22Rv1 (cell line): Measurements from ENCODE around the gene RANBP3L.

Experiments
- H3K27ac ChIP-seq: fragments of 450-650 bp; 2 replicates; pipeline ENCODE4 v1.5.1; 2017
- ZFX ChIP-seq: fragments of 450-650 bp; IDR thresholded peaks from 2 replicates; pipeline ENCODE4 v1.6.1; 2017; ENCODE audit warnings: antibody characterized with exemption, borderline replicate concordance
- TF ChIP-seq, protein P1 (sequence below): fragments of 450-650 bp; IDR thresholded peaks from 2 replicates; pipeline ENCODE4 v1.5.1; 2017; ENCODE audit warnings: mild to moderate bottlenecking

RANBP3L gene

DNA sequence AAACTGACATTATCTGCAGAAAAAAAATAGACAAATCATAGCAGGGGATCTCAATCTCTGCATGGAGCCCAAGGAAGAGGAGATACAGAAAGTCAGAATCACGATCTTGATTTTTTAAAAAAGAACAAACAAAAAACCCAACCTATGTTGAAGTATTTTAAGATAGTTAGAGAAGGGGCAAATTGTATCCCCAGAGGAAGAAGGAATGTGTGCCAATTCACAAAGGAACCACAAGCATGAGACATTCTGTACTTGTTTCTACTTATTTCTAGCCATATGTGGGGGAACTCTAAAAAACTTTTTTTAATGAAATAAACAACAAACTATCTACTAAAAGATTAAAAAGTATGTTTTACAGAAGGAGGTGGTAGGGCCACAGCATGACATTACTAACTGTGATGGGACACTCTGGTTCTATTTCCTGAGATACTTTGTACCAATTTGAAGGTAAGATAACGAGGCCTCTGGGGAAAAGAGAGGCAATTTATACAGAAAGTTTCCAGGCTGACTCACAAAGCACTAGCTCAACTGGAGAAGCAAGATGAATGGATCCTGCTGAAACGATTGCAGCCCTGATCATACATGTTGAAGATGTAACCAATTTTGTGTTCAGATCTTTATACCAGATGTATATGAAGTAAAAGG, 22.5 kb downstream of the RANBP3L start:
- TF ChIP-seq ZFX: no peak
- no peak overlapping the region for H3K27ac ChIP-seq

DNA sequence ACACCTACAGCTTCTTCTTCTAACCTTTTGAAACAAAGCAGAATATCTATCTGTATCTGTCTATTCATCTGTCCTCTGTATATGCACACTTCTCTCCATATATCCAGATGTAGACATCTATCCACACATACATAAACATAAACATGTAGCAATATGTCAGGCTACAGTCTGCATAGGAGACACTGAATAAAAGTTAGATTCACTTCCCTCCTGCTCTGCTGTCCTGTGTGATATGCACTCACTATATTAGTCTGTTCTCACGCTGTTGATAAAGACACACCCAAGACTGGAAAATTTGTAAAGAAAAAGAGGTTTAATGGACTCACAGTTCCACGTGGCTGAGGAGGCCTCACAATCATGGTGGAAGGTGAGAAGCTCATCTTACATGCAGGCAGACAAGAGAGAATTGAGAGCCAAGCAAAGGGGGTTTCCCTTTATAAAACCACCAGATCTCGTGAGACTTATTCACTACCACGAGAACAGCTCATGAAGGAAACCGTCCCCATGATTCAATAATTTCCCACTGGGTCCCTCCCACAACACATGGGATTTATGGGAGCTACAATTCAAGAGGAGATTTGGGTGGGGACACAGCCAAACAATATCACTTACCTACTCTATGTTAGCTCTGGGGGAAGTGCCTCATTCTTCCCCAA, 24.1 kb downstream of the RANBP3L start:
- TF ChIP-seq, protein P1, sequence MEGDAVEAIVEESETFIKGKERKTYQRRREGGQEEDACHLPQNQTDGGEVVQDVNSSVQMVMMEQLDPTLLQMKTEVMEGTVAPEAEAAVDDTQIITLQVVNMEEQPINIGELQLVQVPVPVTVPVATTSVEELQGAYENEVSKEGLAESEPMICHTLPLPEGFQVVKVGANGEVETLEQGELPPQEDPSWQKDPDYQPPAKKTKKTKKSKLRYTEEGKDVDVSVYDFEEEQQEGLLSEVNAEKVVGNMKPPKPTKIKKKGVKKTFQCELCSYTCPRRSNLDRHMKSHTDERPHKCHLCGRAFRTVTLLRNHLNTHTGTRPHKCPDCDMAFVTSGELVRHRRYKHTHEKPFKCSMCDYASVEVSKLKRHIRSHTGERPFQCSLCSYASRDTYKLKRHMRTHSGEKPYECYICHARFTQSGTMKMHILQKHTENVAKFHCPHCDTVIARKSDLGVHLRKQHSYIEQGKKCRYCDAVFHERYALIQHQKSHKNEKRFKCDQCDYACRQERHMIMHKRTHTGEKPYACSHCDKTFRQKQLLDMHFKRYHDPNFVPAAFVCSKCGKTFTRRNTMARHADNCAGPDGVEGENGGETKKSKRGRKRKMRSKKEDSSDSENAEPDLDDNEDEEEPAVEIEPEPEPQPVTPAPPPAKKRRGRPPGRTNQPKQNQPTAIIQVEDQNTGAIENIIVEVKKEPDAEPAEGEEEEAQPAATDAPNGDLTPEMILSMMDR: no peak
- no peak for TF ChIP-seq ZFX
- H3K27ac ChIP-seq: no peak overlapping the region

DNA sequence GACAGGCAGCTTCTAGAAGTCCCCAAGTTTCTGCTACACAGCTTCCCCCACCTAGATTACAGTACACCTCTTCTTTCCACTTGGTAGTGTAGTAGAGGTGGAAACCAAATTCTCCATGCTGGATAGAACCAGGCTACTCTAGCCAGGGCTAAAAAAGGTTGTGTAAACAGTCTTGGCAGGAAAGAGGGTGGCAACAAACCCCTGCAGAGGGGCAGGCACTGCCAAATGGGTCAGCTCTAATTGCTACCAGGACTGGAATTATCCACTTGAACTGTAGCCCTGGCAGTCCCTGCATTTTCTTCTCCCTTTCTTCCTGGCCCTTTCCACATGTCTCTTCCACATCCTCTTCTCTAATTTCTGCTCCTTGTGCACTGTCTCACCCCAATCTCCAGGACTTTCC, 24.8 kb downstream of the RANBP3L start:
- TF ChIP-seq, protein P1: no peak
- no peak for TF ChIP-seq ZFX
- no peak overlapping the region for H3K27ac ChIP-seq

DNA sequence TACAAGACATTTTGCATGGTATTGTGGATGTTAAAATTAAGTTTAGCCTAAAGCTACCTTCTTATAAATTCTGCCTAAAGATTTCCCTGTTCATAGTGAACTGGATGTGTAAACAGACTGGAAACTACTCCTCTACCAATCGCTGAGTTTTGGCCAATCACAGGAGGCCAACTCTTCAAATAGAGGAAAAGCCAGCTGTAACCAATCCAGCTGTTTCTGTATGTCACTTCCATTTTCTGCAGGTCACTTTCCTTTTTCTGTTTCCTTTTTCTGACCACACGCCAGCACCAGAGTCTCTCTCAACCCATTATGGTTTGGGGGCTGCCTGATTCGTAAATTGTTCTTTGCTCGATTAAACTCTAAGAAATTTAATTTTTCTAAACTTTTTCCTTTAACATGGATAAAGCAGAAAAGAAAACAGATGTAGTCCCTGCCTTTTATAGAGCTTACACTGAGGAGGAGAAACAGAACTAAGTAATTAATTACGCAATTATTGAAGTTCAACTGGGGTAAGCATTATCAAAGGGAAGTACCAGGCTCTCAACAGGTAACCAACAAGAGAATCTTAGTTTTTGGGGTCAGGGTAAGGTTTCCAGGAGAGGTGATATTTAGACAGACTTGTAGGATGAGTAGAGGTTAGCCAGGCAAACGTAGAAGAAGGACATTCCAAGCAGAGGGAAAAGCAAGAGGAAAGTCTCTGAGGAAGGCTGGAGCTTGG, 27.7 kb downstream of the RANBP3L start:
- TF ChIP-seq ZFX: no peak
- TF ChIP-seq, protein P1: no peak
- no peak overlapping the region for H3K27ac ChIP-seq

DNA sequence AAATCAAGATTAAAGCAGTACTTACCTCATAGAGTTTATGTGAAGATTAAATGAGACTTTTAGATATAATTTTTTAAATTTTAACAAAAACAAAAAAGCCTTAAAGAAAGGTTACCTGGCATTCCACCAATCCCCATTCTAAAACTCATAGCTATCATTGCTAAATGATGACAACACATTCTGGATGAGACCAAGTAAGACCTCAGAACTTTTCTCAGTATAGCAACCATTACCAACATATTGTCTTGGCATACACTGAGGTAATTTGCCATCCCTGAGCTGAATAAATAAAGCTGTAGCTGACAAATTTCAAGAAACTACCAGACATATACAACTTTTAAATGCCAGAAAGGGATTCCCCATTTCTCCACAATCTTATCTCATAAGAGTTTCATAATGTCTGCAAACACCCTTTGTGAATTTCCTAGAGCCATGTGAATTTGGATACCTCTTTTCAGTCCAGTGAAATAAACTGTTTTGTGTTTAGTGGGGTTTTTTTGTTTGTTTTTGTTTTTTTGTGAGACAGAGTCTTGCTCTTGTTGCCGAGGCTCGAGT, 29.5 kb downstream of the RANBP3L start:
- H3K27ac ChIP-seq: no peak overlapping the region
- TF ChIP-seq, protein P1: no peak
- TF ChIP-seq ZFX: no peak

DNA sequence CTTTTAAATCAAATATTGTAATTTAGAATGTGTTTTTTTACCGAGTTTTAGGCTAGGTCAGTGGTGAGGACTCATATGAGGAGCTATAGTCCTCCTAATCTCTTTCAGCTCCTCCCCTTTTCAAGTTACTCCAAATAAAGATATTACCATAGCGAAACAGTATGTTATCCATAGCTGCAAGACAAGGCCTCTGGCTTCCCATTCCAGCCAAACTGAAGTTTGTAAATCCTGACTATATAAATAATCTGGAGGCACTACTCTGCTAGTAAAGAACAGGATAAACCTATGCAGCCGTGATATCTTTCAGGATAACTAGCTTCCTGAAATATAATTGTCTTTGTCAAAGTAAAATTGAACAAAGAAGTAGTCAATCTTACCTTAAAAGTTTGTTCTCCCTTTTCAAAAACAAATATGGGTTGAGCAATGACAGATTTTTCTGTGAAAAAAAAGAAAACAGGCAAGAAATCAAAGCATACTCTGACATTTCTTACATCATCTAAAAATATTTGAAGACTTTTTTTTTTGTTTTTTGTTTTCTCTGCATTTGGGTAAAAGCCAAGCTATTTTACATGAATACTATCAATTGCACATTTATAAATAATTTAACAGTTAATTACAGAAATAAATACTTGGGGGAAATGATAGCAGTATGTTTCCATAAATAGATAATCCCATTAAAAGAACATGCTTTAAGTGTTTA, 30.7 kb downstream of the RANBP3L start:
- no peak for TF ChIP-seq ZFX
- TF ChIP-seq, protein P1: no peak

DNA sequence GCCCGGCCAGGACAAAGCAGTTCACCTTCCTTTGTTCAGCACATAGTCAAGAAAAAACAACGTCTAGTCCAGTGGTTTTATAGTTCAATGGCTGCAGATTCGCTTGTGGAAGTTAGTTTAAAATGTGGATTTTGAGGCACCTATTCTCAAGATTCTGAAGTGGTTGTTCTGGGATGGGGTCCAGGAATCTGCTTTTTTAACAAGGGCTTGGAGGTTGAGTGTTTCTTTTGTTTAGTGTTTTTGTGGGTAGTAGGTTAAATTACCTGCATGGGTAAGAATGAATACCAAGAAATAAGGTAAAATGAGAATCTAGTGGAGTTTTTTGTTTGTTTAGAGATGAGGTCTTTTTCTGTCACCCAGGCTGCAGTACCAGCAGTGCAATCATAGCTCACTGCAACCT, 31.5 kb downstream of the RANBP3L start:
- TF ChIP-seq, protein P1: no peak
- no peak for TF ChIP-seq ZFX
- H3K27ac ChIP-seq: no peak overlapping the region

More for the DNA sequence above, 30.7 kb downstream of the RANBP3L start:
- no peak overlapping the region for H3K27ac ChIP-seq
